A549 (cell line): ENCODE results near the gene TGM6. TPM values are rescaled to one million over a fixed set of nuclear protein-coding genes. Genes with fewer than 3 reads are reported as not detected.

Experiments
- ATAC-seq, 2 experiments: fragments of 200-7000 bp in 1 of 2; fragments of >200 bp in 1 of 2; cut with Nextera tagmentation in 1 of 2; cut with Tn5 transposase in 1 of 2; 3 replicates each; pipeline versions ENCODE4 v1.8.0 to v1.9.1; 2018 to 2020; ENCODE audit warnings: mild to moderate bottlenecking in 1 of 2, moderate library complexity in 1 of 2
- CTCF ChIA-PET: fragments of 300-600 bp; sonication (Branson Sonifier 250); formaldehyde crosslinking; extraction: SDS; loops from one replicate; lab custom pipeline; 2021; ENCODE audit warnings: antibody characterized with exemption, inconsistent platforms; lab: Yijun Ruan, JAX
- POLR2A ChIA-PET: fragments of 350-600 bp; formaldehyde crosslinking; extraction: SDS; loops from one replicate; lab custom pipeline; 2021; ENCODE audit warnings: antibody characterized with exemption, inconsistent platforms; lab: Yijun Ruan, JAX
- DNase-seq, 2 experiments: peaks; one replicate each; pipeline versions ENCODE4 v3.0.0 to v3.0.0-alpha.2; 2011 to 2016; ENCODE audit warnings: low read depth in 1 of 2, low spot score in 1 of 2
- FAIRE-seq: peaks from 2 replicates; lab custom pipeline; 2011; peaks lifted over from hg19 to GRCh38; lab: Jason Lieb, UNC
- H3K27ac ChIP-seq, 2 experiments: fragments of >200 bp; sonication (Bioruptor Twin); formaldehyde crosslinking; 3 replicates each; pipeline ENCODE4 v1.5.1; 2016 to 2017
- H3K4me1 ChIP-seq: fragments of >200 bp; sonication (Bioruptor Twin); formaldehyde crosslinking; 3 replicates; pipeline ENCODE4 v1.6.1; 2016
- H3K4me2 ChIP-seq: fragments of >200 bp; sonication (Bioruptor Twin); formaldehyde crosslinking; 3 replicates; pipeline ENCODE4 v1.6.1; 2016
- H3K4me3 ChIP-seq: fragments of >200 bp; sonication (Bioruptor Twin); formaldehyde crosslinking; 3 replicates; pipeline ENCODE4 v1.5.1; 2016
- H3K9me3 ChIP-seq: fragments of >200 bp; sonication (Bioruptor Twin); formaldehyde crosslinking; 3 replicates; pipeline ENCODE4 v1.6.1; 2016
- BCL3 ChIP-seq: fragments of >200 bp; sonication (Bioruptor Twin); formaldehyde crosslinking; IDR thresholded peaks from 3 replicates; pipeline ENCODE4 v1.6.1; 2016
- BHLHE40 ChIP-seq: IDR thresholded peaks from 2 replicates; pipeline ENCODE4 v1.6.1; 2012; ENCODE audit warnings: low read depth, low read length, inconsistent platforms
- CBX8 ChIP-seq: fragments of 200-600 bp; sonication (generic); IDR thresholded peaks from 2 replicates; pipeline ENCODE4 v1.6.1; 2016
- CEBPB ChIP-seq, 2 experiments: fragments of >200 bp in 1 of 2; sonication (Bioruptor Twin) in 1 of 2; formaldehyde crosslinking in 1 of 2; IDR thresholded peaks; 2 replicates each; pipeline ENCODE4 v1.6.1; 2012 to 2016
- CTCF ChIP-seq: fragments of >200 bp; sonication (Bioruptor Twin); formaldehyde crosslinking; IDR thresholded peaks from 3 replicates; pipeline ENCODE4 v1.5.1; 2016
- E2F6 ChIP-seq: IDR thresholded peaks from 2 replicates; pipeline ENCODE4 v1.6.1; 2012; ENCODE audit warnings: low read depth, borderline replicate concordance
- EHF ChIP-seq: fragments of 250-450 bp; sonication (Bioruptor Pico); IDR thresholded peaks from 2 replicates; pipeline ENCODE4 v1.5.0; 2020; ENCODE audit warnings: mild to moderate bottlenecking
- ELK1 ChIP-seq: fragments of 150-350 bp; IDR thresholded peaks from 2 replicates; pipeline ENCODE4 v1.6.1; 2014; ENCODE audit warnings: low read depth, mild to moderate bottlenecking, low read length
- EP300 ChIP-seq, 2 experiments: fragments of >200 bp; sonication (Bioruptor Twin); formaldehyde crosslinking; IDR thresholded peaks; 2 replicates in 1 of 2; 3 replicates in 1 of 2; pipeline ENCODE4 v1.6.1; 2016 to 2017
- GATA3 ChIP-seq: IDR thresholded peaks from 2 replicates; pipeline ENCODE4 v1.6.1; 2012; ENCODE audit warnings: borderline replicate concordance
- HDAC2 ChIP-seq: fragments of 200-600 bp; sonication (generic); IDR thresholded peaks from 2 replicates; pipeline ENCODE4 v1.6.1; 2016
- HES2 ChIP-seq: fragments of >200 bp; sonication (Bioruptor Twin); formaldehyde crosslinking; IDR thresholded peaks from 2 replicates; pipeline ENCODE4 v1.6.1; 2016
- HEYL ChIP-seq: fragments of 250-450 bp; sonication (Bioruptor Pico); IDR thresholded peaks from 2 replicates; pipeline ENCODE4 v1.8.0; 2021; ENCODE audit warnings: mild to moderate bottlenecking, moderate library complexity
- HMGXB4 ChIP-seq: fragments of 250-450 bp; sonication (Bioruptor Pico); IDR thresholded peaks from 2 replicates; pipeline ENCODE4 v1.5.0; 2021; ENCODE audit warnings: mild to moderate bottlenecking, moderate library complexity, borderline replicate concordance
- HOXB13 ChIP-seq: fragments of 250-450 bp; sonication (Bioruptor Pico); IDR thresholded peaks from 2 replicates; pipeline ENCODE4 v1.5.0; 2020; ENCODE audit warnings: low read depth, mild to moderate bottlenecking, moderate library complexity
- NFE2L2 ChIP-seq: fragments of 150-350 bp; conservative IDR thresholded peaks from 2 replicates; pipeline ENCODE4 v1.6.1; 2014; ENCODE audit warnings: low read length
- NPAS2 ChIP-seq: fragments of 250-450 bp; sonication (Bioruptor Pico); IDR thresholded peaks from 2 replicates; pipeline ENCODE4 v1.8.0; 2022; ENCODE audit warnings: mild to moderate bottlenecking, moderate library complexity, borderline replicate concordance
- POLR2A ChIP-seq: IDR thresholded peaks from 2 replicates; pipeline ENCODE4 v1.6.1; 2012; ENCODE audit warnings: mild to moderate bottlenecking, low read length
- RAD21 ChIP-seq, 2 experiments: fragments of >200 bp in 1 of 2; sonication (Bioruptor Twin) in 1 of 2; formaldehyde crosslinking in 1 of 2; IDR thresholded peaks in 1 of 2; conservative IDR thresholded peaks in 1 of 2; 2 replicates in 1 of 2; 3 replicates in 1 of 2; pipeline ENCODE4 v1.6.1; 2012 to 2018; ENCODE audit warnings: inconsistent platforms in 1 of 2
- RCOR1 ChIP-seq: fragments of 150-350 bp; IDR thresholded peaks from 2 replicates; pipeline ENCODE4 v1.6.1; 2014; ENCODE audit warnings: antibody characterized with exemption, low read length, low read depth
- REST ChIP-seq: fragments of 200-600 bp; sonication (generic); IDR thresholded peaks from 2 replicates; pipeline ENCODE4 v1.6.1; 2016; ENCODE audit warnings: antibody characterized with exemption, mild to moderate bottlenecking, moderate library complexity
- RFX5 ChIP-seq: fragments of 450-650 bp; IDR thresholded peaks from 2 replicates; pipeline ENCODE4 v1.7.1; 2014; ENCODE audit warnings: antibody characterized with exemption, mild to moderate bottlenecking, moderate library complexity
- SMC3 ChIP-seq: fragments of >200 bp; sonication (Bioruptor Twin); formaldehyde crosslinking; IDR thresholded peaks from 3 replicates; pipeline ENCODE4 v1.6.1; 2018; ENCODE audit warnings: inconsistent platforms
- TFCP2L1 ChIP-seq: fragments of 250-450 bp; sonication (Bioruptor Pico); IDR thresholded peaks from 2 replicates; pipeline ENCODE4 v1.5.0; 2021; ENCODE audit warnings: mild to moderate bottlenecking
- TP53 ChIP-seq: fragments of 250-450 bp; sonication (Bioruptor Pico); IDR thresholded peaks from 2 replicates; pipeline ENCODE4 v1.5.0; 2021; ENCODE audit warnings: mild to moderate bottlenecking, moderate library complexity
- ZC3H11A ChIP-seq: fragments of 450-650 bp; IDR thresholded peaks from 2 replicates; pipeline ENCODE4 v1.6.1; 2014; ENCODE audit warnings: antibody characterized with exemption, mild to moderate bottlenecking
- ZSCAN20 ChIP-seq: fragments of 250-450 bp; sonication (Bioruptor Pico); IDR thresholded peaks from 2 replicates; pipeline ENCODE4 v1.8.0; 2022; ENCODE audit warnings: mild to moderate bottlenecking, moderate library complexity
- WGBS: methylation state at CpG from one replicate; pipeline ENCODE4 v1.1.6; 2017; ENCODE audit errors: missing lambda C conversion rate; 5-methylcytosine and 5-hydroxymethylcytosine counted together
- polyA plus RNA-seq, 4 experiments: library from polyadenylated mRNA; depleted of rRNA in 3 of 4; stranded (reverse); fragments of >200 nt; fragmentation: RNase III in 1 of 4; extraction: RNeasy Plus Mini Kit Qiagen cat#74134 plus additional on column Dnase treatment in 1 of 4; gene quantifications; 2 replicates in 3 of 4; 3 replicates in 1 of 4; pipeline ENCODE4 v1.2.3, GENCODE V29; 2011 to 2017

Gene TGM6
- polyA plus RNA-seq, 2 of the 4 experiments (the other 2 are of a cell fraction), result not detected

GRCh38 chr20:2451939-2452732 is 71.4 kb downstream of the TGM6 start (continued):
- TF ChIP-seq ELK1 (no peak), SMC3 (peak; percentile 61), EP300 (IDR thresholded peaks at IDR 0.05) (no peak), POLR2A (no peak), CEBPB (IDR thresholded peaks at IDR 0.05) (no peak), BHLHE40 (no peak), BCL3 (no peak), RAD21 (conservative IDR thresholded peaks at IDR 0.05 in 1 of 2, IDR thresholded peaks at IDR 0.05 in 1 of 2) (peak; percentile 75 to 88), RCOR1 (no peak), CTCF (peak; percentile 85), CBX8 (no peak)

GRCh38 chr20:2453792-2454191 is 73.1 kb downstream of the TGM6 start:
- TF ChIP-seq HEYL (CRISPR knock-in tag), result no peak
- TF ChIP-seq GATA3, result no peak
- no peak for TF ChIP-seq E2F6
- TF ChIP-seq RAD21 (conservative IDR thresholded peaks at IDR 0.05 in 1 of 2, IDR thresholded peaks at IDR 0.05 in 1 of 2), result no peak
- no peak for TF ChIP-seq NFE2L2
- TF ChIP-seq TFCP2L1 (CRISPR knock-in tag), result no peak
- no peak for TF ChIP-seq TP53 (CRISPR knock-in tag)
- no peak for TF ChIP-seq RFX5
- no peak for TF ChIP-seq HOXB13
- TF ChIP-seq NPAS2 (CRISPR knock-in tag), result no peak
- no peak for TF ChIP-seq HES2
- TF ChIP-seq HMGXB4 (CRISPR knock-in tag), result no peak
- no peak for TF ChIP-seq HDAC2
- TF ChIP-seq ZSCAN20 (CRISPR knock-in tag), result no peak
- no peak for TF ChIP-seq REST
- TF ChIP-seq EHF (CRISPR knock-in tag), result no peak
- TF ChIP-seq BHLHE40, result no peak
- TF ChIP-seq ZC3H11A, result no peak
- ATAC-seq (no peak), FAIRE-seq (no peak), DNase-seq (no peak)
- H3K4me3 ChIP-seq, result no peak overlapping the region
- ChIA-PET POLR2A (no interaction called here), CTCF (interaction anchor here (0.6 to 5.0 kb wide), 16 partner anchors 8 to 1167 kb away, joined by 3 to 117 read pairs (median 5); partner anchors contain the start of genes SNRPB and TGM6)
- H3K27ac ChIP-seq, result no peak overlapping the region
- WGBS, result 70% methylated on average over 3 of the region's 3 CpGs
- H3K9me3 ChIP-seq, result no peaks in the 10 kb centered on the region
- H3K4me1 ChIP-seq, result no peaks in the 10 kb centered on the region
- H3K4me2 ChIP-seq, result no peak overlapping the region
